Inflammatory macrophage (primary cell): Measurements from ENCODE around the gene PLCH2.
A peak's percentile ranks its signal among the peaks of the same experiment; 100 is the strongest.

ENCODE experiments used
- DNase-seq, 2 donors: peaks; one replicate each; pipeline ENCODE4 v3.0.0-alpha.2; 2020 to 2022

Gene PLCH2

DNA sequence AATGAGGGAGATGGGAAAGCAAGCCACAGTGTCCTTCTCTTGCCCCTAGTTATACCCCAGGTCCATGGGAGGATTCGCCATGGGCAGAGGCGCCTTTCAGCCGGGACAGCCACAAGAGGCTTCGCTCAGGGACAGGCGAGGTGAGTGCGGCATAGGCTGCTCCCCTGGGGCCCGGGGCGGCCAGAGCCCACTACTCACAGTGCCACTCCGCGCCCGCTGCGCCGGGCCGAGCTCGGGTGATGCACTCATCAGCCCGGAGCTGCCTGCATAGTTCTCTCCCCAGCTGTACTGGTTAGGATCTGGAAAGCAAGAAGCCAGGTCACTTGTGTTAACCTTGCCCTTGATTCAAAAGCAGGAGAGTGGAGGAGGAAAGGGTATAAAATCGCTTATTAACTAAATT, 41.9 kb downstream of the PLCH2 start:
- DNase-seq, result no peak

- no peak for DNase-seq
Observed at GRCh38 chr1:2518528-2518927, 42.4 kb downstream of the PLCH2 start.

- no peak for DNase-seq
Observed at GRCh38 chr1:2519029-2519685, 43.1 kb downstream of the PLCH2 start.

DNA sequence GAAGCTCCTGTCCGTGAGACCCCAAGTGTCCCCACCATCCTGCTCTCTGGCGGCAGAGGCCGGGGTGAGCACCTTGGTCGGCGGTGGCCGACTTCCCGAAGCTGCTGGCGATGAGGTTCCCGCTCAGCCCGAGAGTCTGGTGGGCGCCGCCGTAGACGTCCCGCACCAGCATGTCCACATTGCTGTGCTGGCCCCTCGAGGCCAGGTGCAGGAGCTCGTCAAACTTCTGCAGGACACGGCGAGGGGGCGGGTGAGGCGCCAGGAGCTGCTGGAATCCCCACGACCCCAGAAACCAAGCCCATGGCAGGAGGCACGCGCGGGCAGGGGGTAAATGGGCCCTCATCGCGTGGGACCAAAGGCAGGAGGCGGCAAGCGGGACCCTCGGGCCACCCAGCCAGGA, 43.6 kb downstream of the PLCH2 start:
- DNase-seq, result no peak

GRCh38 chr1:2520206-2520605, 44.1 kb downstream of the PLCH2 start:
- DNase-seq, result no peak

- DNase-seq, result no peak
Observed at GRCh38 chr1:2520806-2521205, 44.7 kb downstream of the PLCH2 start.

DNA sequence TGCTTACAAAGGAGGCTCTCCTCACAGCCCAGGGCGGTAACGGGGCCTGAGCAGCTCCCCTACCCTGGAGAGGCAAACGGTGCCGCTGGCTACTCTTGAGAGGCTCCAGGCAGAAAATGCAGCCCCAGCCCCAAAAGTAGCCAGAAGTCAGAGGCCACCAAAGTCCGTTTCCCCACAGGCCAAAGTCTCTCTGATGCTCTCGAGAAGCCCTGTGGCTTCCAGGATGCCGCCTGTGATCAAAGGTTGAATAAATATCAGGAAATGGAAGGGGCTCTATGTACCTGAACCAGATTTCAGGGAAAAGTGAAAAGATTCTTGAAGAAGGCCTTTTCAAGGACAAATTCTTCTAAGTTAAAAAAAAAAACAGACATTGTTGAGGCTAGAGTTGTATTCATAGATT, 46.1 kb downstream of the PLCH2 start:
- no peak for DNase-seq

GRCh38 chr1:2523191-2523890, 47.3 kb downstream of the PLCH2 start:
- DNase-seq, result no peak

DNA sequence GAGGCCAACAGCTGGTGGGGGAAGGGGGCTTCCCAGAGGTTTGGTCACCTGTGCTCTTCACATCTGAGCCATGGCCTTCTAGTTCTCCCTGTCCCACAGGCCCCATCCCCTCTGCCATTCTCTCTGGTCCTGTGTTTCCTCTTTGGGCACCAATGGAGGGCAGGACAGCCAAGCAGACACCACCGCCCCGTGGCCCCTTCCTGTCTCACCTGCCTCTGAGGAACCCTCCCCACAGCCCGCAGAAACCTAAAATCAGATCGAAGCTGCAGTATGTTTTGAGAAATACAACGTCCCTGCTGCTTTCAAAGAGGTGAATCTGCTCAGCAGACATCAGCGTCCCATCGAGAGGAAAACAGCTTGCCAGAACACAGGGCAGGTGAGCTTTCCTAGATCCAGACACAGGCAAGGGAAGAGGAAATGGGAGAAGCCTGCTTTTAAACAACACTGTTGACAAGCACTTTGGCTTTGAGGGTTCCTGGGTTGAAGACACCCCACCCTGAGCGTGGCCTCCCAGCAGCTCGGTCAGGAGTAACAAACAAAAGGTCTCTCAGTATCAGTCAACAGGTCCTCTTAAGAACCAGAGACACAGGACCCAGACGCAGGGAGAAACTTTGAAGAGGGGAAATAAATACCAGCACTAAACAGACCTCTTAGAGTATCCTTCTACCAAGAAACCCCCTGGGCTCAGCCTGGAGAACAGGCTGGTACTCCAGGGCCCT, 48.0 kb downstream of the PLCH2 start:
- DNase-seq, result no peak

- no peak for DNase-seq
Observed at GRCh38 chr1:2525572-2525919, 49.5 kb downstream of the PLCH2 start.

GRCh38 chr1:2525920-2526823, 50.1 kb downstream of the PLCH2 start, which contains the start of gene PANK4:
Gene PANK4, minus strand, starts transcription at chr1:2526596. Its CDS starts 9 bp downstream, at chr1:2526587.
- DNase-seq, result peak; percentile 90 to 97

- DNase-seq, result peak; percentile 34 to 61
Observed at GRCh38 chr1:2526824-2527555, 50.9 kb downstream of the PLCH2 start.

DNA sequence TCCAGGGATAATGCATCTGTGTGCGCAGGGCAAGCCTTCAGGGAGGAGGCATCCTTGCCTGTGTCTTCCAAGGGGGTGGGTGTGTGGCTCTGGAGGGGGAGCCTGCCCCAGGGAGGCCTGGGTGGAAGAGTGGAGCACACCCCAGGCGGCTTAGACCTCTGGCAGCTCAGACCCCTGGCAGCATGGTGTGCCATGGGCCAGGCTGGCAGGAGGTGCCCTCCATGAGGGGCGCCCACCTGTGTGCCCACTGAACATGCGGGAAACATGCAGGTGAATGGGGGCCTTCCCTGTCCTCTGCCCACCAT, 51.4 kb downstream of the PLCH2 start:
- DNase-seq, result no peak

DNA sequence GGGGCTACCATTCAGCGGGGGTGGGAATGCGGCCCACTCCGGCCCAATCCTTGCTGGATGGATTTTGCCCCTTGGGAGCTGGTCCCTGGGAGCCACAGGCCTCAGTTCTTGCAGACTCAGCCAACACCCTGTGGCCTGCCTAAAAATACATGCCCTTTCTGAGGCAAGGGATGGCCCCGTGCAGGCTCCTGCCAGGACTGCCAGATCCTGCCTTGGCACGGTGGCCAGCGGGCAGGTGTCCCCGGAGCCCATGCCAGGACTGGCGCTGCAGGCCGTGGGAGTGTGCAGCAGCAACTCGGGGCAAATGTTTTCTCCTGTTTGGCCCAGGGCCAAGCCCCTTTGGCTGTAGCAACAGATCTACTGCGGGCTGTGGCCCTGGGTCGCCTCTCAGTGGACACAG, 51.9 kb downstream of the PLCH2 start:
- DNase-seq, result no peak

GRCh38 chr1:2528611-2528965, 52.5 kb downstream of the PLCH2 start:
- DNase-seq, result no peak

DNA sequence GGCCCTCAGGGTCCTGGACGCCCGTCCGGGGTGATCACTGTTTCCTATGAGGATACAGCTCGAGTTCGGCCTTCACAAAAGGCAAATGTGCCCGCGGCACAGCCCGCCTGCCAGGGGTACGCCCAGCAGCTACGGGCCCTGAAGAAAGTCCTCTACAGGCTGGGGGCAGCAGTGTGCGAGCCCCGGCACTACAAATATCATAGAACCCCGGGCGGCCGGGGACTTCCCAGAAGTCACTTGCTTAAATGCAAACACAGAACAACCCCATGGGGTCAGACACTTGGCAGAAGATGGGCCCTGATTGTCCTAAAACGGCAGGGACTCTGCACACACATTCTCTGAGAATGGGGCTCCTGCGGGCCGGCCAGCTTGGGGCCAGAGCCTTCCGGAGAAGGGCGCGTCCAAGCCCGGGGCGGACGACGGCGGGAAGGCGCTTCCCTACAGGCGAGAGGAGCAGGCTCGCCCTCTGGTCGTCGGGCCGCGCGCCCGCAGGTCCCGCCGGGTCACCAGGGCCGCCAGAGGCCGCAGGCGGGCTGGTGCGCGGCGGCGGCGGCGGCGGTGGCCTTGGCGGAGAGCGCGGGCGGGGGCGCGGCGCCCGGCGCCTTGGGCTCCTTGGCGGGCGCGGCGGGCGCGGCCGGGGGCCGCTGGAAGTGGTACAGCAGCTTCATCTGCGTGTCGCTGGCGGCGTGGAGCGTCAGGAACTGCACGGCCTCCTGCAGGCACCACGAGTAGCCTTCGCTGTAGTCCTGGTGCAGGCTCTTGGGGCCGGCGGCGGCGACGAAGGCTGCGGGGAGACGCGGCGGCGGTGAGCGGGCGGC, 53.1 kb downstream of the PLCH2 start:
- DNase-seq, result peak; percentile 20 to 57

DNA sequence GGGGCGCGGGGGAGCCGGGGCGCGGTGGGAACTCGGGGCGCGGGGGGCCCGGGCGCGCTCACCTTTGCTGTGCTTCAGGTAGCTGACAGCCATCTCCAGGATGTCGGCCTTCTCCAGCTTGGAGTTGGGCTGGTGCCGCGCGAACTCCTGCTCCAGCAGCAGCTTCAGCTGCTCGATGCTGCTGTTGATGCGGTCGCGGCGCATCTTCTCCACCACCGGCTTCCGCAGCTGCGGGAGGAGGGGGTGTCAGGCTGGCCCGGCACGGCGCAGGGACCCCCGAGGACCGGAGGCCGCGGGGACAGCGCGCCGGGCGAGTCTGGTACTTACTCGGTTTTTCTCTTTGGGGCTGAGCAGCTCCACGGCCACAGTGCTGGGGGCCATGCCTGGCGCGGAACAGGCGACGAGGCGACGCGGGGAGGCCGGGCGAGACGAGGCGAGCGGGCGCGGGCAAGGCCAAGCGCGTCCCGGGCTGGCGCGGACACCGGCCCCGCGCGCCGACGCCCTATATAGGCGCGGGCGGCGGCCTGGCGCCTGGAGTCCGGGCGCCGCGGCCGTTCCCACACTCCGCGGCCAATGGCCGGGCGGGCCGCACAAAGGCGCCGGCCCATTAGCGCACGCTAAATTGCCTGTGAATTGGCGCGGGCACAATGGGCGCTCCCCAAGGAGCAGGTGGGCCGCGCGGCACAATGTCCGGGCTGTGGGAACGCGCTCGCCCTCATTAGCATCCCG, 53.9 kb downstream of the PLCH2 start, which contains the start of gene HES5:
HES5 (minus strand) TSS at position 480 of the 729 bp plus-strand sequence; CDS start at position 381, 99 bp downstream.
- no peak for DNase-seq

GRCh38 chr1:2530513-2531361, 54.6 kb downstream of the PLCH2 start:
- no peak for DNase-seq

DNA sequence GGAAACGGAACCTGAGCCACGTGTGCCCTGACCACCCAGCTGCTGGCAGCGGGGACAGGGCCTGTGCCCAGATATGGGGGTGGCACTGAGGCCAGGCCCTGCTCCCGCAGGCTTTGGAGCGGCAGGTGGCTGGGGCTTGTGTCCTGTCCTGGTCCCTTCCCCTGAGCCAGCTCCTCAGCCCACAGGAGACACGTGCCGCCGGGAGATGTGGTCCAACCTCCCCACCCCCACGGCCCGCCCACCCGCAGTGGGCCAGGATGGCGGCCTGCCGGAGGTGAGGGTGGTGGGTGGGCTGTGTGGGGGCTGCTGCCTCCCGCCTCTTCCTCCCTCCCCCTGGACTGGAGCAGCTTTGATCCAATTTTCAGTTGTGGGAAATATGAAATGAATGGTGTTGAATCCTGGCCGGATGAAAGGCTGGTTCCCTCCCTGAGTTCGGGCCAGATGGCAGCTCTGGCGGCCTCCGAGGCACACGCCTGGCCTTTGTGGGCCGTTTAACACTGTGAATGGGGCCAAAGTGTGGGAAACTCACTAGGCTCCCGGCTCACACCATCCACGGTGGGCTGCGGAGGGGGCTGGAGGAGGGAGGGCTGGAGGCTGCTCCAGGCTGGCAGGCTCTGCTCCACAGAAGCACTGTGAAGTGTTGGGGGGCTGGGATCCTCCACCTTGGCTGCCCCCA, 56.5 kb downstream of the PLCH2 start:
- DNase-seq, result no peak
